Activated CD8-positive, alpha-beta memory T cell treated with anti-CD3 and anti-CD28 coated beads, Interleukin-2, amount 50 U/mL, for 48 hours (primary cell): Measurements from ENCODE around the gene DACT3.

Experiments
- DNase-seq: peaks from one replicate; pipeline ENCODE4 v3.0.0-alpha.2; 2020

DACT3 gene

GRCh38 chr19:46610413-46610775 lies 50.6 kb downstream of the DACT3 start:
- DNase-seq: peak; percentile 42

GRCh38 chr19:46609511-46610412 lies 51.2 kb downstream of the DACT3 start:
- no peak for DNase-seq

- peak; percentile 48 for DNase-seq
Observed at GRCh38 chr19:46608581-46609345, 52.2 kb downstream of the DACT3 start.

GRCh38 chr19:46608178-46608577 lies 52.8 kb downstream of the DACT3 start:
- no peak for DNase-seq

GRCh38 chr19:46607448-46607841 lies 53.5 kb downstream of the DACT3 start:
- DNase-seq: no peak

GRCh38 chr19:46606681-46607447 lies 54.1 kb downstream of the DACT3 start:
- DNase-seq: no peak

GRCh38 chr19:46606019-46606418 lies 55.0 kb downstream of the DACT3 start:
- DNase-seq: no peak

- DNase-seq: no peak
Observed at GRCh38 chr19:46605356-46605821, 55.6 kb downstream of the DACT3 start.

GRCh38 chr19:46604781-46605355 lies 56.1 kb downstream of the DACT3 start:
- DNase-seq: no peak

GRCh38 chr19:46603752-46604231 lies 57.2 kb downstream of the DACT3 start:
- no peak for DNase-seq

- DNase-seq: no peak
Observed at GRCh38 chr19:46603195-46603637, 57.8 kb downstream of the DACT3 start.

GRCh38 chr19:46602392-46603194 lies 58.4 kb downstream of the DACT3 start:
- DNase-seq: peak; percentile 78

- no peak for DNase-seq
Observed at GRCh38 chr19:46601318-46602224, 59.4 kb downstream of the DACT3 start, which contains the start of gene CALM3. Gene CALM3, plus strand, starts transcription at chr19:46601330. Its CDS starts 105 bp downstream, at chr19:46601435.

- DNase-seq: peak; percentile 100
Observed at GRCh38 chr19:46600384-46601317, 60.3 kb downstream of the DACT3 start.

GRCh38 chr19:46599716-46600373 lies 61.1 kb downstream of the DACT3 start:
- DNase-seq: no peak

- DNase-seq: no peak
Observed at GRCh38 chr19:46598372-46598917, 62.5 kb downstream of the DACT3 start.
